ENCODE data around the gene KIF5C. TPM values are rescaled to one million over a fixed set of nuclear protein-coding genes. Genes with fewer than 3 reads are reported as not detected.

Gene KIF5C
- total RNA-seq, 1 donor from 2014 or later, result 13.3 TPM

- TF ChIP-seq POLR2A (IDR thresholded peaks at IDR 0.05) (no peak), POLR2AphosphoS5 (IDR thresholded peaks at IDR 0.05; ENCODE audit: insufficient read depth in 1 of 2, low read depth in 1 of 2) (no peak), CTCF (IDR thresholded peaks at IDR 0.05) (no peak)
- no peak overlapping the region for H3K4me3 ChIP-seq
- no peaks in the 10 kb centered on the region for H3K9me3 ChIP-seq
- DNase-seq (ENCODE audit: extremely low spot score in 2 of 2), result no peak
- no peaks in the 10 kb centered on the region for H3K27me3 ChIP-seq
- H3K27ac ChIP-seq, result no peak overlapping the region
- intact Hi-C loops (cut with DNase I), result no loop called here
- no peaks in the 10 kb centered on the region for H3K36me3 ChIP-seq
- H3K4me1 ChIP-seq, result no peaks in the 10 kb centered on the region
Measured at GRCh38 chr2:148933456-148933855, 58.4 kb downstream of the KIF5C start.

- Histone ChIP-seq H3K27me3 (no peaks in the 10 kb centered on the region), H3K4me3 (no peak overlapping the region), H3K9me3 (no peaks in the 10 kb centered on the region), H3K36me3 (no peaks in the 10 kb centered on the region), H3K27ac (no peak overlapping the region), H3K4me1 (no peaks in the 10 kb centered on the region)
- TF ChIP-seq CTCF (IDR thresholded peaks at IDR 0.05) (no peak), POLR2AphosphoS5 (IDR thresholded peaks at IDR 0.05; ENCODE audit: insufficient read depth in 1 of 2, low read depth in 1 of 2) (no peak), POLR2A (IDR thresholded peaks at IDR 0.05) (no peak)
- intact Hi-C loops (cut with DNase I), result no loop called here
- no peak for DNase-seq (ENCODE audit: extremely low spot score in 2 of 2)
Measured at GRCh38 chr2:148935791-148936190, 60.8 kb downstream of the KIF5C start.

GRCh38 chr2:148936857-148937450 is 61.9 kb downstream of the KIF5C start:
- Histone ChIP-seq H3K4me3 (no peak overlapping the region), H3K27ac (no peak overlapping the region), H3K9me3 (no peaks in the 10 kb centered on the region), H3K4me1 (no peaks in the 10 kb centered on the region), H3K27me3 (no peaks in the 10 kb centered on the region), H3K36me3 (no peaks in the 10 kb centered on the region)
- intact Hi-C loops (cut with DNase I), result no loop called here
- no peak for TF ChIP-seq CTCF (IDR thresholded peaks at IDR 0.05)
- no peak for TF ChIP-seq POLR2AphosphoS5 (IDR thresholded peaks at IDR 0.05; ENCODE audit: insufficient read depth in 1 of 2, low read depth in 1 of 2)
- no peak for TF ChIP-seq POLR2A (IDR thresholded peaks at IDR 0.05)
- DNase-seq (ENCODE audit: extremely low spot score in 2 of 2), result no peak

- intact Hi-C loops (cut with DNase I), result no loop called here
- Histone ChIP-seq H3K27me3 (no peaks in the 10 kb centered on the region), H3K27ac (no peak overlapping the region), H3K4me1 (no peaks in the 10 kb centered on the region), H3K4me3 (no peak overlapping the region), H3K9me3 (no peaks in the 10 kb centered on the region), H3K36me3 (no peaks in the 10 kb centered on the region)
- no peak for TF ChIP-seq POLR2A (IDR thresholded peaks at IDR 0.05)
- no peak for TF ChIP-seq POLR2AphosphoS5 (IDR thresholded peaks at IDR 0.05; ENCODE audit: insufficient read depth in 1 of 2, low read depth in 1 of 2)
- TF ChIP-seq CTCF (IDR thresholded peaks at IDR 0.05), result no peak
- no peak for DNase-seq (ENCODE audit: extremely low spot score in 2 of 2)
Measured at GRCh38 chr2:148939271-148939670, 64.2 kb downstream of the KIF5C start.

- Histone ChIP-seq H3K9me3 (no peaks in the 10 kb centered on the region), H3K36me3 (no peaks in the 10 kb centered on the region), H3K27me3 (no peaks in the 10 kb centered on the region), H3K4me3 (no peak overlapping the region), H3K4me1 (no peaks in the 10 kb centered on the region), H3K27ac (no peak overlapping the region)
- no peak for DNase-seq (ENCODE audit: extremely low spot score in 2 of 2)
- no peak for TF ChIP-seq POLR2AphosphoS5 (IDR thresholded peaks at IDR 0.05; ENCODE audit: insufficient read depth in 1 of 2, low read depth in 1 of 2)
- no peak for TF ChIP-seq POLR2A (IDR thresholded peaks at IDR 0.05)
- TF ChIP-seq CTCF (IDR thresholded peaks at IDR 0.05), result no peak
- intact Hi-C loops (cut with DNase I), result no loop called here
Measured at GRCh38 chr2:148943097-148943496, 68.1 kb downstream of the KIF5C start.
